ENCODE measurements around the gene ATP9A.
"Not testable (repeated sequence)": the region's sequence is repeated elsewhere in the genome, so short reads cannot be mapped to it uniquely, and the experiment has no call there.

ATP9A gene

GRCh38 chr20:51569815-51570738 lies 198.1 kb downstream of the ATP9A start:
- DNase-seq: no peak

GRCh38 chr20:51568533-51568932 lies 199.7 kb downstream of the ATP9A start:
- DNase-seq: not testable (repeated sequence)

GRCh38 chr20:51567622-51568021 lies 200.6 kb downstream of the ATP9A start:
- DNase-seq: no peak

- DNase-seq: no peak
Observed at GRCh38 chr20:51566594-51566993, 201.6 kb downstream of the ATP9A start.

- no peak for DNase-seq
Observed at GRCh38 chr20:51565298-51566144, 202.7 kb downstream of the ATP9A start.

GRCh38 chr20:51563486-51564332 lies 204.5 kb downstream of the ATP9A start:
- DNase-seq: no peak

- DNase-seq: no peak
Observed at GRCh38 chr20:51563174-51563485, 205.1 kb downstream of the ATP9A start.

- no peak for DNase-seq
Observed at GRCh38 chr20:51562332-51563173, 205.6 kb downstream of the ATP9A start.

- no peak for DNase-seq
Observed at GRCh38 chr20:51562027-51562331, 206.2 kb downstream of the ATP9A start.

- no peak for DNase-seq
Observed at GRCh38 chr20:51560550-51561307, 207.5 kb downstream of the ATP9A start.

- DNase-seq: no peak
Observed at GRCh38 chr20:51560042-51560441, 208.1 kb downstream of the ATP9A start.

- DNase-seq: no peak
Observed at GRCh38 chr20:51554538-51555165, 213.5 kb downstream of the ATP9A start.

GRCh38 chr20:51553897-51554486 lies 214.2 kb downstream of the ATP9A start:
- DNase-seq: no peak

- DNase-seq: no peak
Observed at GRCh38 chr20:51551186-51551585, 217.0 kb downstream of the ATP9A start.

- no peak for DNase-seq
Observed at GRCh38 chr20:51549474-51549873, 218.7 kb downstream of the ATP9A start.

GRCh38 chr20:51547951-51548350 lies 220.2 kb downstream of the ATP9A start:
- no peak for DNase-seq
